Measurements from ENCODE around the gene PCCA. TPM values are rescaled to one million over a fixed set of nuclear protein-coding genes. Genes with fewer than 3 reads are reported as not detected.

PCCA gene
- total RNA-seq, 4 donors from 2014 or later, result 40.1 to 82.8 (median 61.1) TPM

DNA sequence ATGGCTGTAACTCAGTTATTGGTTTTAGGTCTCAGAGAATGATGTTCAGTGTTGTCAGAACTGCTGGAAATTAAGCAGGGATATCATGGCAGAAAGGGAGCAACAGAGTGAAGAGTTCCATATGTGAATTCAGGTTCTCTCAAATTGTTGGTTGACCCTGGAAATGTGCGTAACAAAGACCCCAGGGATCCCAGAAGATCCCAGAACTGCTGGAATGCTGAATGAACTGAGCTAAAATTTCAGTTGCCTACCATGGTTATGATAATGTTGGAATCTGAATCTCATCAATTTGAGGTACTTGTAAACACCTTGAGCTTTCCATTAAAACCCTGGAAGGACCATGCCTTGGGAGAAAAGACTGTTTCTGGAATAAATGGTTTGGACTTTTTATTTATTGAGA, 268.9 kb downstream of the PCCA start:
- TF ChIP-seq, protein P1, sequence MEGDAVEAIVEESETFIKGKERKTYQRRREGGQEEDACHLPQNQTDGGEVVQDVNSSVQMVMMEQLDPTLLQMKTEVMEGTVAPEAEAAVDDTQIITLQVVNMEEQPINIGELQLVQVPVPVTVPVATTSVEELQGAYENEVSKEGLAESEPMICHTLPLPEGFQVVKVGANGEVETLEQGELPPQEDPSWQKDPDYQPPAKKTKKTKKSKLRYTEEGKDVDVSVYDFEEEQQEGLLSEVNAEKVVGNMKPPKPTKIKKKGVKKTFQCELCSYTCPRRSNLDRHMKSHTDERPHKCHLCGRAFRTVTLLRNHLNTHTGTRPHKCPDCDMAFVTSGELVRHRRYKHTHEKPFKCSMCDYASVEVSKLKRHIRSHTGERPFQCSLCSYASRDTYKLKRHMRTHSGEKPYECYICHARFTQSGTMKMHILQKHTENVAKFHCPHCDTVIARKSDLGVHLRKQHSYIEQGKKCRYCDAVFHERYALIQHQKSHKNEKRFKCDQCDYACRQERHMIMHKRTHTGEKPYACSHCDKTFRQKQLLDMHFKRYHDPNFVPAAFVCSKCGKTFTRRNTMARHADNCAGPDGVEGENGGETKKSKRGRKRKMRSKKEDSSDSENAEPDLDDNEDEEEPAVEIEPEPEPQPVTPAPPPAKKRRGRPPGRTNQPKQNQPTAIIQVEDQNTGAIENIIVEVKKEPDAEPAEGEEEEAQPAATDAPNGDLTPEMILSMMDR (IDR thresholded peaks at IDR 0.05; ENCODE audit: low read depth), result no peak

DNA sequence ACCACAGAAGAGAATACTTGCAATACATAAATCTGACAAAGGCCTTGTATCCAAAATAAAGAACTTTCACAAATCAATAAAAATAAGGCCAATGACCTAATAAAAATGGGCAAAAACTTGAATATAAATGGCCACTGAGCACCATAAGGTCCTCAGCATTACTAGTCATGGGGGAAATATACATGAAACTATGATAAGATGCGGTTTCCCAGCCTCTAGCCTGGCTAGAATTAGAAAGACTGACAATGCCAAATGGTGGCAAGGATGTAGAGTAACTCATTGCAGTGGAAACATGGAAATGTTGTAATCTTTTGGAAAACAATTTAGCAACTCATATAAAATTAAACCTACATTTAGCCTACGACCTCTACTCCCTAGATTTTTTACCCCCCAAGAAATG, 272.6 kb downstream of the PCCA start:
- TF ChIP-seq, protein P1 (IDR thresholded peaks at IDR 0.05; ENCODE audit: low read depth), result no peak

DNA sequence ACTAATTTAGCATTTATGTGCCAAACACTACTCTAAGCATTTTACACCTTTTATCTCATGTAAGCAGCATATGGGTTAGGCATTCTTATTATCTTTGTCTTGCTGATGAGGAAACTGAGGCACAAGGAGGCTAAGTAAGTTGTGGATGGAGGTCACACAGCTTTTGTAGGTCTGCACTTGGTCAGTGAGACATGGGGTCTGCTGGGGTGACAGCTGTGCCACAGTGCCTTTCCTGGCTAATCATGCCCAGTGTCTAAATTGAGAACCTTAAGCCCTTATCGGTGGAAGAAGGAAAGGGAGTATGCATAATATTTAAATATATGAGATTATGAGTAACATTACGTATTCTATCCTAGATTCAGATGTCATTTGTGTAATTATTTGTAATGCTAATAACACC, 273.5 kb downstream of the PCCA start:
- TF ChIP-seq, protein P1 (IDR thresholded peaks at IDR 0.05; ENCODE audit: low read depth), result no peak

DNA sequence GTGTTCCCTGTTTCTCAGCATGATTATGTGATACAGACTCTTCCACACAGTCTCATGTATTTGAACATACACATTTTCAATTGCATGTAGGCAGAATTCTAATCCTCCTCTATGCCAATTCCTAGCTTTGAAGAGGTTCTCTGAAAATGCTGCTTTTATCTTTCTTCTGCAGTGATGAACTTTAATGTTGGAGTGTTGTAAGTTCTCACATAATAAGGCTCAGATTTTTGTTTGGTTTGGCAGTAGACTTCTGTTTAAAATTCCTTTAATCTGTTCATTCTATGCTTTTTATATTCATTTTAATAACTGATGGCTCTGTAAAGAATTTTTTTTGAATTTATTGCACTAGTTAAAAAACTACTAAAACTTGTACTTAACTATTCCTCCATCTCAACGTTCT, 273.9 kb downstream of the PCCA start:
- TF ChIP-seq, protein P1 (IDR thresholded peaks at IDR 0.05; ENCODE audit: low read depth), result no peak

DNA sequence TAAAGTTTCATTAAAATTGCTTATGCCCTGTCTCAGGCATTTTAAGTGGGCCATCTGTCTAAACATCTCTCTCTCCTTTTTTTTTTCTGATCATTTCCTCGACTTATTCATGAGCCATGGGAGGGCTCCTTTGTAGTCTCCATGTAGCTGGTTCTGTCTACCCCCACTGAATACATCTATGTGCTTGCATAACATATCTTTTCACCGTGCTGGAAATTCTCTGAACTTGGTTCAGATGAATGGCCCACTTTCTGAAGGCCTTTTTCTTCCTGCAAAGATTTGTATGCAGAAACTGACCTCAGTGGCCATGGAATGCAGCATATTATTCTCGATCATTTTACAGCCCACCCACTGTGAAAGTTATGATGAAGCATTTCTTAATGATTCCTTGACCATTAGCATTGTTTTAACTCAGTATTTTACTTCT, 274.4 kb downstream of the PCCA start:
- TF ChIP-seq, protein P1 (IDR thresholded peaks at IDR 0.05; ENCODE audit: low read depth), result no peak

DNA sequence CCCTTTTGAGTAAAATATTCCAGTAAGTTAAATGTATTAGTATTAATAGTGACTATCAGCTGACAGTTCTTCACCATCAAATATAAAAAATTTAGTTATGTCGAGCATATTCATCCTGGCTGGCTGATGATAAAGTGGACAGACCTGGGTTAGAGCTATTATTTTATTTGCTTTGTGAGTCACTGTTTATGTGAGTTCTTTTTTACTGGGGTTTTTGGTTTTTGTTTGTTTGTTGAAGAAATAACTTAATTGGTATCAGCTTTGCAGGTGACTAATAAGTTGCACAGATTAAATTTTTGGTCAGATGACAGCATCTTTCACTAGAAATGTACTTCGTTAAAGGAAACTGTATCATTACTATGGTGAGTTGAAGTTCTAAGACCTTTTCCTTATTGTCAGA, 275.0 kb downstream of the PCCA start:
- TF ChIP-seq, protein P1 (IDR thresholded peaks at IDR 0.05; ENCODE audit: low read depth), result no peak

DNA sequence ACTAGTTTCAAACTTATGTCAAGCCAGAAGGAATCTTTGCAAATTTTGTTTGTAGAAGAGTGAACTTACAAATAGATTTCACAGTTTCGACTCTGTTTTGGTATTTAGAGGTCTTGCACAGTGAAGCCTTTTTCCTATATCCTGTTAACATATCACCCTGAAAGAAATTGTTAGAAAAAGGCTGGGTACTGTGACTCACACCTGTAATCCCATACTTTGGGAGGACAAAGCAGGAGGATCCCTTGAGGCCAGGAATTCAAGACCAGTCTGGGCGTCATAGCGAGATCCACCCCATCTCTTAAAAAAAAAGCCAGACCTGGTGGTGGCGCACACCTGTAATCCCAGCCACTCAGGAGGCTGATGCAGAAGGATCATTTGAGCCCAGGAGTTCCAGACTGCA, 275.7 kb downstream of the PCCA start:
- TF ChIP-seq, protein P1 (IDR thresholded peaks at IDR 0.05; ENCODE audit: low read depth), result no peak

All from subcutaneous adipose tissue (tissue), 4 donors.